ENCODE results near the gene CEACAM20.

GRCh38 chr19:44498988-44499387, 30.5 kb downstream of the CEACAM20 start:
- TF ChIP-seq CTCF (IDR thresholded peaks at IDR 0.05) (no peak), POLR2A (IDR thresholded peaks at IDR 0.05) (no peak), EP300 (IDR thresholded peaks at IDR 0.05) (no peak)
